NT2/D1 (cell line): ENCODE data around the gene KATNB1.
"Not testable (repeated sequence)": the region's sequence is repeated elsewhere in the genome, so short reads cannot be mapped to it uniquely, and the experiment has no call there.

Experiments used
- YY1 ChIP-seq: IDR thresholded peaks from 2 replicates; pipeline ENCODE4 v1.6.1; 2011; ENCODE audit not compliant: insufficient read length, insufficient read depth
- ZNF274 ChIP-seq: IDR thresholded peaks from 2 replicates; pipeline ENCODE4 v1.6.1; 2011; ENCODE audit warnings: mild to moderate bottlenecking, low read depth, low read length

GRCh38 chr16:57779836-57780235, 44.3 kb downstream of the KATNB1 start:
- TF ChIP-seq ZNF274, YY1: not testable (repeated sequence)
